Dermis blood vessel endothelial cell (primary cell): ENCODE results near the gene APBA2. TPM values are rescaled to one million over a fixed set of nuclear protein-coding genes. Genes with fewer than 3 reads are reported as not detected.

Source experiments
- DNase-seq: peaks from one replicate; pipeline ENCODE4 v3.0.0; 2010
- total RNA-seq: library from RNA; depleted of rRNA; stranded (reverse); fragments of >200 nt; gene quantifications from 2 replicates; pipeline ENCODE4 v1.2.3, GENCODE V29; 2014

The APBA2 gene
- total RNA-seq, 1 donor from 2014 or later, result 18.5 TPM

DNA sequence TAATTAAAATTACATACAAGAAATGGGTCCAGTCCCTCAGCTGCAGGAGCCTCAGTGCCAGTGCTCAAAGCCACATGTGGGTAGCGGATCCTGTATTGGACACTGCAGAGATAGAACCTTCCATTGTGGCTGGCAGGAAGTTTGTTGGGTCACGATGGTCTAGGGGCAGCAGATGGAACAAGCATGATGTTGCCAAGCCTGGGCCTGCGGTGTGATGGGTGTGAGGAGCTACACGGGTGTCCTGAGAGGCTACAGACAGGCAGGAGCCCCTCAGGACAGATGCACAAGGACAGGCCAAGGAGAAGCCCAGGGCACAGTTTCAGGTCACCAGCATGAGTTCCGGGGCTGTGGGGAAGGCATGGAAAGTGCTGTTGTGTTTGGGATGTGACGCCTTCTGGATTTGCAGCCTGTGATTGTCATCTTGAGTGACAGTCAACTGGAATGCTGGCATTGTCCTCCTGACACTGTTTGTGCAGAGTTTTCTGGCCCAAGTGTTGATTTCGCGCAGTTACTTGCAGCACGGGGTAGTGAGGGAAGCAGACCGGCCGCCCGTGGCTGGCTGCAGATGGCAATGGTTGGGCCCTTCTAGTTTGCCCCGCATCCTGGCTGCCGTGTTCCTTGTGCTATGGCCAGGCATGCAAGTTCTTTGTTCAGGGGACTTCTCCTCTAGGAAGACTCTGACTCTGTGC, 206.7 kb downstream of the APBA2 start:
- no peak for DNase-seq

- DNase-seq, result no peak
Observed at GRCh38 chr15:29093065-29093435, 207.3 kb downstream of the APBA2 start.

DNA sequence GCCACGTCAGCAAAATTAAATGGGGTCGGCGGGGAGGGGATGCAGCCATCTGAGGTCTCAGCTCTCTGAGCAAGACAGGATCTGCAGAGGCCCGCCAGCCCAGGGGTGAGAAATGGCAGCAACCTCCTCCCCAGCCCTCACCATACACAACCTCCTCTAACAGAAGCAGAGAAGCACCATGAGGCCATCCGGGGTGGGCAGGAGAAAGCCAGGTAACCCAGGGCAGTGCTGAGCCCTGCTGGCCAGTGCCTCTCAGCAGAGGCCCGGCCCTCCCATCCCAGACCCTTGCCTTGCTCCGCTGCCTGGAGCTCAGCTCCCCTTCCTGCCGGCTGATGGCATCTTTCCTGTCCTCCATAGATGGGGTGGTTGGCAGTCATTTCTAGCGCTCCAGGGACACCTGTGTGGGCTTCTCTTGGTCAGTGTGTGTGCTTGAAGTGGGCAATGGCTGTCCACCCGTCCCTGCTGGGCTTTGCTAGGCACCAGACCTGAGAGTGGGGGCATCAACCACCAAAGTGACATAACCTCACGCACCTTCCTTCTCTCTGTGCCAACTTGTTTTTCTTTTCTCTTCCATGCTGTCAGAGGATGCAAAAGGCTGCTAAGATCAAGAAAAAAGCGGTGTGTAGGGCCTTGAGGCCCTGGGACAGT, 208.0 kb downstream of the APBA2 start:
- no peak for DNase-seq

DNA sequence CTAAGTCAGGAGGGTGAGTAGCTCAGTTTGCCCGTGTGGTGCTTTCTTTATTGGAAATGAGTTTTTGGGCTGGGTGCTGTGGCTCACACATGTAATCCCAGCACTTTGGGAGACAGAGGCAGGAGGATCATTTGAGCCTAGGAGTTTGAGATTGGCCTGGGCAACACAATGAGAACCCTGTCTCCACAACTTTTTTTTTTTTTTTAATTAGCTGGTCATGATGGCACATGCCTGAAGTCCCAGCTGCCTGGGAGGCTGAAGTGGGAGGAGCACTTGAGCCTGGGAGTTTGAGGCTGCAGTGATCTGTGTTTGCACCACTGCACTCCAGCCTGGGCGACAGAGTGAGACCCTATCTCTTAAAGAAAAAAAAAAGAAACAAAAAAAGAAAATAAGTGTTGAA, 208.9 kb downstream of the APBA2 start:
- no peak for DNase-seq

- DNase-seq, result no peak
Observed at GRCh38 chr15:29095746-29096145, 210.0 kb downstream of the APBA2 start.

- DNase-seq, result no peak
Observed at GRCh38 chr15:29097168-29097567, 211.4 kb downstream of the APBA2 start.

DNA sequence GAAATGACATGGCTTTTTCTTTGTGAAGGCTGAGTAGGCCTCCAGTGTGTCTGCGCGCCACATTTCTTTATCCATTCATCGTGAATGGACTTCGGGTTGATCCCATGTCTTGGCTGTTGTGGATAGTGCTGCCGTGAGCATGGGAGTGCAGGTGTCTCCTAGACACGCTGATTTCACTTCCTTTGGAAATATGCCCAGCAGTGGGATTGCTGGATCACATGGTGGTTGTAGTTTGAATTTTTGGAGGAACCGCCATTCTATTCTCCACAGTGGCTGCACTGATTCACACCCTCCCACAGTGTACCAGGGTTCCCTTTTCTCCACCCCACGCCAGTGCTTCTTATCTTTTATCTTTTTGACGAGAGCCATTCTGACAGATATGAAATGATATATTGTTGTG, 212.2 kb downstream of the APBA2 start:
- DNase-seq, result peak; percentile 48

- DNase-seq, result no peak
Observed at GRCh38 chr15:29098652-29099051, 212.9 kb downstream of the APBA2 start.

DNA sequence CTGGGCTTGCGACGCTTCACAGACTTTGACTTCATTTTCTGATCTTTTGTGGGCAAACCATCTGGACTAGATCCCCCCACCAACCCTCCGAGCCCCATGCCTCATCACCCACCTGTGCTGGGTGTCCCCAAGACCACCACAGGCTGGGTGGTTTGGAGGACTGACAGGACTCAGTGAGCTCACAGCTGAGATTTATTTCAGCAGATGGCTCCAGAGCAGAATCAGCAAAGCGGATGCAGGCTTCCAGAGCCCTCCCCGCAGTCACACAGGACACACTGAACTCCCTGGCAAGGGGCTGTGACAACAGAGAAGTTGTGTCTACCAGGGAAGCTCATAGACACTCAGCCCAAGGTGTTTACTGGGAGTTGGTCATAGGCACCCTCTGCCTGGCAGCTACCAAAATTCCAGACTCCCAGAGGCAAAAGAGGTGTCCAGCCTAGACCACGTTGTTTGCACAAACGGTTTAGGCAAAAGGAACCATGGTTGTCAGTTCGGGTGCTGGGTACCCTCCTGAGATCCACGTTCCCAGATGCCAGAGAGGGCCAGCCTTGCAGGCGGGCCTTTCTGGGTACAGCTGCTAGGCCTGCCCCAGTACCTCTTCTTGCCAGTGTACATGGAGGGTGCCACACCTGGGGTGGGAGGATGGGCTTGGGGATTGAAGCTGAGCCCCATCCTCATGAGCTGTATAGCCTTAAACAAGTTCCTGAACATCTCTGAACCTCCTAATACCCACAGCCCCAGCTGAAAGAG, 213.5 kb downstream of the APBA2 start:
- DNase-seq, result no peak

DNA sequence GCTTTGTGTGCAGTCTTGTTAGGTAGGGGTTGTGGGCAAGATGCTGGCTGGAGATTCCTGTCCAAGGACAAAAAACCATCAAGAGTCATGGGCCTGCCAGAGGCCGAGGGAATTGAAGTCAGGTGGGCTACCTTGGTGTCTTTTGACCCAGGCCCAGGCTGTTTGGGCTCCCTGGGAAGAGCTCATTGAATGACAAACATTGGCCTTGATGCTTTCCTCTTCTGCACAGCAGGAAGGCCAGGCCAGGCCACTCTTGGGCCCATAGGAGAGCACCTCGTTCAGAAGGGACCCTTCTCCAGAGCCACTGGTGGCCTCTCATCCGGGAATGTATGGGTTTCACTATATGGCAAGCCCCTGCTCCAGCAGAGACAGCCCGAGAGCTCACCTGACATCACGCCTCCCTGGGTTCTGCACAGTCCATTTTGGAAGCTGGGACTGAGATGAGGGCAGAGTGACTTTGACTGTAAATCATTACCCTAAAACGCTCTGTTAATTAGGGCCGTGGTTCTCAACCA, 214.8 kb downstream of the APBA2 start:
- no peak for DNase-seq

DNA sequence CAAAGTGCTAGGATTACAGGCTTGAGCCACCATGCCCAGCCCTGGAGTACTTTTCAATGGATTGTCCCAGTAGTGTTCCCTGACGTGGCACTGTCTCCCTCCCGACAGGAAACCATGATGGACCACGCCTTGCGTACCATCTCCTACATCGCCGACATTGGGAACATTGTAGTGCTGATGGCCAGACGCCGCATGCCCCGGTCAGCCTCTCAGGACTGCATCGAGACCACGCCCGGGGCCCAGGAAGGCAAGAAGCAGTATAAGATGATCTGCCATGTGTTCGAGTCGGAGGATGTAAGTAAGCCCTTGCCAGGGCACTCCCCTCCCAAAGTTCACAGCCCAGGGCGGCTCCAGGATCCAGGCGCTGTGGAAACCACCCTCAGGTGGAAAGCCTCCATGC, 215.7 kb downstream of the APBA2 start:
- no peak for DNase-seq

- DNase-seq, result peak; percentile 74
Observed at GRCh38 chr15:29102173-29102794, 216.5 kb downstream of the APBA2 start.

GRCh38 chr15:29102911-29103823, 217.4 kb downstream of the APBA2 start:
- no peak for DNase-seq

- peak; percentile 91 for DNase-seq
Observed at GRCh38 chr15:29103824-29104565, 218.2 kb downstream of the APBA2 start.

- no peak for DNase-seq
Observed at GRCh38 chr15:29104566-29104880, 218.7 kb downstream of the APBA2 start.

DNA sequence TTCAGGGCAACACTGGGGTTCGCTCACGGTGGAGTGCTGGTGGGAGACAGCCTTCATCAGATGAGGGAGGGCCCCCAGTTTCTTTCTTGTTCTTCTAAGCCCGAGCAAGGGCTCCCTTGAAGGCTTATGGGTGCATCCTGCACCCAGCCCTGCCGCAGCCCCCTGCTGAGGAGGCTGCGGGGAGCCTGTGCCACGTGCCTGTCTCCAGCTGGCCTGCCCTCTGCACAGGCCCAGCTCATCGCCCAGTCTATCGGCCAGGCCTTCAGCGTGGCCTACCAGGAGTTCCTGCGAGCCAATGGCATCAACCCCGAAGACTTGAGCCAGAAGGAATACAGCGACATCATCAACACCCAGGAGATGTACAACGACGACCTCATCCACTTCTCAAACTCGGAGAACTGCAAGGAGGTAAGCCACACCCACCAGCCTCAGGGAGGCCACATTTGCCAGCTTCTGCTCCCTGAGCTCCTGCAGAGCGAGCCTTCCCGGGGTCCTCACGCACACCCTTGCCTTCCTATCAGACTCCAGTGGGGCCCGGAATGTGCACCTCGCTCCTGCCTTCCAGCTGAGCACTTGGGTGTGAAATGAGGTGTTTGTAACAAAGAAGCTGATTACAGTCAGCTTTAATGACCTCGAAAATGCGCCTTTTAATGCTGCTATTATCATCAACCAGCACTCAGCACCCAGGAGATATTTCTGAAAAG, 219.5 kb downstream of the APBA2 start:
- no peak for DNase-seq

DNA sequence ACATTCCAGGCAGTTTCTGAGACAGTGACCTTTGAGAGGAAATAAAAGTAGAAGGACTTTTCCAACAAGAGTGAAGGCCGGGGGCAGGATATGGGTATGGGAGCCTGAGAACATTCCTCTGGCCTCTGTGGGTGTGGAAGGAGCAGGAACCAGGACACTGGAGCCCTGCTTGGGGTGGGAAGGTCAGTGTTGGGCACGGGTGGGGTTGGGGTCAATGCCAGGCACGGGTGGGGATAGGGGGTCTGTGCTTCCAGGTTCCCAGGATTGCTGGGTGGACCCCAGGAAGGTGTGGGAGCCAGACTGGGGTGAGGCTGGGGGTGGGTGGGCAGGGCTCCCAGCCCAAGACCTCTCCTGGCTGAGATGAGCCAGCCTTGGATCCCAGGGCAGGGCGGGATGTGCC, 220.3 kb downstream of the APBA2 start:
- no peak for DNase-seq

- DNase-seq, result no peak
Observed at GRCh38 chr15:29106551-29107290, 220.9 kb downstream of the APBA2 start.

- no peak for DNase-seq
Observed at GRCh38 chr15:29107291-29107890, 221.6 kb downstream of the APBA2 start.
